ENCODE measurements around the gene DOCK11. TPM values are rescaled to one million over a fixed set of nuclear protein-coding genes. Genes with fewer than 3 reads are reported as not detected.

DOCK11 gene
- total and polyA plus RNA-seq, 9 of the 15 experiments (the other 6 are each of a cell fraction or from before 2014, with no cell fraction given), result 41.8 to 77.8 (median 50.9) TPM

GRCh38 chrX:118553042-118553710, 57.6 kb downstream of the DOCK11 start:
- TF ChIP-seq KDM1A (IDR thresholded peaks at IDR 0.05) (peak in 1 of 2 experiments; percentile 22; a peak in 1 of 4 replicates), RBM22 (IDR thresholded peaks at IDR 0.05; ENCODE audit: low read depth, low read length, poor library complexity, severe bottlenecking) (no peak), FOSL1 (tag; conservative IDR thresholded peaks at IDR 0.05) (0 out of 2 replicates have a peak, but pooled peaks have one; percentile 17), ATF3 (IDR thresholded peaks at IDR 0.05) (peak; percentile 24; the same call in 1 of the 2 replicates), ATF3 (CRISPR knock-in tag; conservative IDR thresholded peaks at IDR 0.05) (no peak), JUND (IDR thresholded peaks at IDR 0.05; ENCODE audit: borderline replicate concordance, low read depth, low read length) (peak; percentile 55; the same call in 1 of the 2 replicates), JUND (tag; IDR thresholded peaks at IDR 0.05; ENCODE audit: borderline replicate concordance, low read depth, low read length) (peak; percentile 25; the same call in 1 of the 3 replicates), TOE1 (IDR thresholded peaks at IDR 0.05; ENCODE audit: borderline replicate concordance) (no peak), TOE1 (CRISPR knock-in tag; IDR thresholded peaks at IDR 0.05; ENCODE audit: borderline replicate concordance, low read depth) (no peak)
- no peaks in the 10 kb centered on the region for H4K20me1 ChIP-seq (replicated peaks; ENCODE audit: control insufficient read depth, insufficient read depth, low read length)
- no peaks in the 10 kb centered on the region for H3K9me3 ChIP-seq (replicated peaks; ENCODE audit: control insufficient read depth, insufficient read depth, low read depth, low read length)
- ATAC-seq (no peak), DNase-seq (ENCODE audit: extremely low read depth in 1 of 4, low spot score in 3 of 4) (peak in 1 of 4 experiments; percentile 16), FAIRE-seq (no peak)
- intact Hi-C loops (cut with micrococcal nuclease), result no loop called here
- no peak overlapping the region for H3K27ac ChIP-seq (ENCODE audit: extremely low read depth, low read depth, low read length)
- H3K9me1 ChIP-seq (ENCODE audit: control insufficient read depth, insufficient read depth, low read length), result no peaks in the 10 kb centered on the region
- H3K4me1 ChIP-seq (replicated peaks in 1 of 2; ENCODE audit: control insufficient read depth in 2 of 2, insufficient read depth in 2 of 2, low read length in 2 of 2), result peaks cover 12 to 21% of the 10 kb centered on the region in 2 experiments; a peak in 4 of 5 replicates
- 0% methylated on average over 2 of the region's 2 CpGs for WGBS (ENCODE audit: insufficient coverage, low coverage, missing lambda C conversion rate)
- in situ Hi-C loops (cut with MboI), result no loop called here
- 0 out of 3 replicates have a peak, but pooled peaks cover 2% of the 10 kb centered on the region for H3K79me2 ChIP-seq (ENCODE audit: control insufficient read depth, insufficient read depth, low read length)
- POLR2A ChIA-PET, result interaction anchor here (0.7 to 1.6 kb wide), 2 partner anchors 14 to 54 kb away, joined by 3 to 4 read pairs; no protein-coding TSS in a partner anchor
- H3K36me3 ChIP-seq (ENCODE audit: control insufficient read depth, insufficient read depth, low read length), result peaks cover 51% of the 10 kb centered on the region
- CTCF ChIA-PET (ENCODE audit: low intra/inter-chr PET ratio), result no interaction called here
- H3K27me3 ChIP-seq (ENCODE audit: control insufficient read depth in 2 of 2, insufficient read depth in 2 of 2, low read length in 2 of 2), result no peaks in the 10 kb centered on the region
- H2AFZ ChIP-seq (ENCODE audit: low read depth, low read length), result no peak overlapping the region
- no TSS peak for BruUV-seq (replicated peaks)
- H3K9ac ChIP-seq (ENCODE audit: insufficient read depth in 1 of 2, low read depth in 2 of 2, low read length in 2 of 2), result no peak overlapping the region
- no peak overlapping the region for H3K4me2 ChIP-seq (ENCODE audit: insufficient read depth, low read length)
- H3K4me3 ChIP-seq, result no peak overlapping the region
